SK-MEL-5 (cell line): ENCODE measurements around the gene RASGRP2. TPM values are rescaled to one million over a fixed set of nuclear protein-coding genes. Genes with fewer than 3 reads are reported as not detected.

ENCODE experiments used
- DNase-seq: peaks from one replicate; pipeline ENCODE4 v3.0.0-alpha.2; 2016; ENCODE audit warnings: low read depth, low spot score
- in situ Hi-C: cut with HindIII; loops from 2 replicates; pipeline ENCODE4 v1.10.0; 2016; ENCODE audit warnings: low sequenced_read_pairs, high pct_unique_total_duplicates, low pct_unique_long_range_greater_than_20kb
- total RNA-seq: library from RNA; depleted of rRNA; stranded (reverse); fragments of >200 nt; shearing (Covaris generic); gene quantifications from 2 replicates; pipeline ENCODE4 v1.2.3, GENCODE V29; 2014

RASGRP2 gene
- total RNA-seq, 1 experiment from 2014 or later = not detected

DNA sequence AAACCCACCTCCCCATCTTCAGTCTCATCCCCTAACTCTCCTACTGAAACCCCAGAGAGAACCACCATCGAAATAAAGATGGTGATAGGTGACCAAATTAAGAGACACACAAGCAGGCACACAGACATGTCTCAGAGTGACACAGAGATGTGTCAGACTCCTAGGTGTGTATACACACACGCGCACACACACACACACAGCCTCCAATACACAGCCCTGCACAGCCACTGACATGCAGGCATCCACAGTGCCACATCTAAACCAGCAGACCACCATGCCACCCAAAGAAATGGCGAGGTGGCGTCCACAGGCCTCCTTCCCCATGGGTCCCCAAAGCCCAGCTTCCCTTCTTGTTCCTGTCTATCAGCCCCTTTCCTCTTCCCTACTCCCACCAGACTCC is 48.4 kb downstream of the RASGRP2 start:
- no peak for DNase-seq
- in situ Hi-C loops = no loop called here

DNA sequence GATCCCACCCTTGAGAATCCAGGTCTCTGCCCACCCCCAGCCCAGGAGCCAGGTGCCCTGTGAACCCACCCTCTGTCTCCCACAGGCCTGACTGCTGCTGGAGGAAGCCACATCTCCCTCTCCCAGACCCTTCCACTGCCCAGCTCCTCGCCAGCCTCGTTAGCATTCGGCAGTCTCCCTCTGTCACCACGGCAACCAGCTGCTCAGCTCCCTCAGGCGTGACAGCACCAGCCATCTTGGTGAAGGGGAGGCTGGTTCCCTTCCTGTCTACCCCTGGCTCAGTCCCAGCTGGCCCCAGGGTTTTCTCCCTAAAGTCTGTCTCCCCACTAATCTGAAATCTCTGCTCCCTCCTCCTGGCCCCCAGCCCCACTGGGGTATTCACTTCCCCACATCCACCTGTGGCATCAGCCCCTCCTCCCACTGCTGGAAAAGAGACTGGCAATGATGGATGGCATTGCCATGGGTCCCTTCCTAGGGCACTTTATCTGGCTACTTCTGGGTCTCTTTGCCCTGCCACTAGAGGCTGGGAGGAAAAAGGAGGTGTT is 49.0 kb downstream of the RASGRP2 start:
- in situ Hi-C loops = no loop called here
- DNase-seq = no peak

DNA sequence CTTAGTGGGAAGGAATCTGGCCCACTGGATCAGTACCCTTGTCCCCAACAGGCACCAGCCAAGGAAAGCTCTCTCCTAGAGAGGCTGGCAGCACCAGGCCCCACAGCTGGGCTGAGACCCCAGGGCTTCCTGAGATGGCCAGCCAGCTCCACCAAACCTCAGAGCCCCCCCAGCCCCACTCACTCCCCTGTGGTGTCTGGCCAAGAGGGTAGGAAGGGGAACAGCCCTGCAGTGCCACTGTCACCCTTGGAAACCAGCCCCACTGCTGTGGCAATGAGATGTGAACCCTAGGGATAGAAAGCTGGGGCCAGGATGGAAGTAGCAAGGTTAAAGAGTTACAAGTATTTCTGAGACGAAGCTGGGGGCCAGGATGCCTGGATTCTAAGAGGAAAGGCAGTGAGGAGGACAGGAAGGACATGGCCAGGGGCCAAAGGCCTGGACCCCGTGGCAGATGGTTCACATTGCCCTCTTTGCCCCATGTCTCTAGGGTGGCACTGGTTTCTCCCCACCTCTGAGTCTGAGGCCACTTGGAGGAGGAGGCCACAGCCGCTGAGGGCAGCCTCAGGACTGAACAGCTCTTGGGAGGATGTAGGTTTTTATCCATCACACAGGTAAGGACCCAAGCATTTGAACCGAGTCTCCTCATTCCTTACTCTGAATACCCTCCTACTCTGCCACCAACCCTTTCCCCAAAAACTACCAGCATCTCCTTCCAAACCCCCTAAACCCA is 49.8 kb downstream of the RASGRP2 start:
- DNase-seq = no peak
- in situ Hi-C loops = no loop called here

DNA sequence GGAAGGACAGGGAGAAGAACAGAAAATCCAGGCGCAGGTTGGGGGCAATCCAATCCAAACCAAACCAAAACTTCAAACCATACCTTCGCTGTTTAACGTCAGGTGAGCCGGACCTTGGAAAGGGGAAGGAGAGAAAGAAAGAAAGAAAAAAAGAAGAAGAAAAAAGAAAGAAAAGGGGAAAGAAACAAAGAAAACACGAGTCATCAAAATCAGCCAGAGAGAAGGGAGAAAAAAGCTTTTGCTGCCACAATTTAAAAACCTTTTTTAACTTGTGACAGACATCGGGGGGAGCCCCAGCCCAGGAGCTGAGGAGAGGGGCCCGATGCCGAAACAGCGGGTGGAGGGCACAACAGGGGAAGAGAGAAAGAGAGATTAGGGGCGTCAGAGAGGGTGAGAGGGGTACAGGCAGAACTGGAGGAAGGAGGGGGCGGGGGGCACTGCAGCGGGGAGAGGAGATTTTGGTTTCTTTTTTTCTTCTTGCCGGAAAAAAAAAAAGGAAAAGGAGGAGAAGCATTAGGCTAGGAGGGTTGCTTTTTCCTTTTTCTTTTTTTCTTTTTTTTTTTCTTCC is 51.1 kb downstream of the RASGRP2 start:
- in situ Hi-C loops = no loop called here
- DNase-seq = no peak

DNA sequence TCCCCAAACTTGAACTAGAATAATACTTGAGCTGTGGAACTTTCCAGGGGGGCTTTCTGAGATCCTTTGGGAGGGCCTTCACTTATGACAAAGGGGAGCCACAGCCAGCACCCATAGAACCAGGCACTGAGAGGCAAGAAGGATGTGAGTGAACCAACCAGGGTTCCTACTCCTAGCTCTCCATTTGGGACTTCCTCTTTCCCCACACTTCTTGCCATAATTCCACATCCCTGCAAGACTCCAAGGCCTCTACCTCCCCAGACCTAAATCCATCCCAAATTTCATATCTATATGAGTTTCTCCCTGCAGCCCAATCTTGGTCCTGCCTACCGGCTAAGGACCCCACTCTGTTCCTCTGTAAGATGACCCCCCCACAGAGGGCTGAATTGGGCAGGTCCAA is 52.4 kb downstream of the RASGRP2 start:
- no peak for DNase-seq
- in situ Hi-C loops = no loop called here

DNA sequence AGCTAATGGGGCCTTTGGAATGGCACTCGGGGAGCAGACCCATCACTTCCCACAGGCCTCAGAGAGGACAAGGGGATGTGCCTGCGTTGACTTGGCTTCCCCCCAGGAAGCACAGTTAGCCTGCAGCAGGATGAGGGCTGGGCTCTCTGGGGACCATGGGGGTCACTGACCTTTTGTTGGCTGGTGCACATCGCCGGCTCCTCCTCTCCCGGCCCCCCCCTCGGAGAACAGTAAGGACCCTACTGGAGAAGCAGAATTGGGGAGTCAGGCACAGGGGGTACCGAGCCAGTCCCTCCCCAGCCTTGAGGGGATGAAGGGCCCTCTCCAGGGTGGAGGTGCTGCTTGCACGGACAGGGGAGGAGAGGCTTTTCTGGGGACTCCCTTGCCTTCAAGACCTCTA is 53.7 kb downstream of the RASGRP2 start:
- in situ Hi-C loops = no loop called here
- no peak for DNase-seq

DNA sequence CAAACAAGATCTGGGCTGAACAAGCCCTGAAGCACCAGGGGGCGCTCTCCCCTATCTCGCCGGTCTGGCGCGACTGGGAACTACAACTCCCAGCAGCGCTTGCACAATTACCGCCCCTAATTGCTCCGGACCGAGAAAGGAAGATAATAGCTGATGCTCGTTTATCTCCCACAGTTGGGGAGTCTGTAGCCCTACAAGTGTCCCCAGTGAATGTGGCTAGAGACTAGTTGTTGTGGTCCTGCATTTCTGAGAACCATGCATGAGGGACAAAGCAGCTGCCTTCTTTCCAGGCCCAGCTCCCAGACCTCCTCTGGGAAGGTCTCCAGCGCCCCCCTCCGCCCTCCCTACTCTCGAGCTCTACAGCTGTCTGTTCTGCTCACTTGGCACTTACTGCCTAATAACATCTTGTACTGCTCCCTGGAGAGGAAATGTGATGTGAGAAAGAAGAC is 55.4 kb downstream of the RASGRP2 start:
- in situ Hi-C loops = no loop called here

DNA sequence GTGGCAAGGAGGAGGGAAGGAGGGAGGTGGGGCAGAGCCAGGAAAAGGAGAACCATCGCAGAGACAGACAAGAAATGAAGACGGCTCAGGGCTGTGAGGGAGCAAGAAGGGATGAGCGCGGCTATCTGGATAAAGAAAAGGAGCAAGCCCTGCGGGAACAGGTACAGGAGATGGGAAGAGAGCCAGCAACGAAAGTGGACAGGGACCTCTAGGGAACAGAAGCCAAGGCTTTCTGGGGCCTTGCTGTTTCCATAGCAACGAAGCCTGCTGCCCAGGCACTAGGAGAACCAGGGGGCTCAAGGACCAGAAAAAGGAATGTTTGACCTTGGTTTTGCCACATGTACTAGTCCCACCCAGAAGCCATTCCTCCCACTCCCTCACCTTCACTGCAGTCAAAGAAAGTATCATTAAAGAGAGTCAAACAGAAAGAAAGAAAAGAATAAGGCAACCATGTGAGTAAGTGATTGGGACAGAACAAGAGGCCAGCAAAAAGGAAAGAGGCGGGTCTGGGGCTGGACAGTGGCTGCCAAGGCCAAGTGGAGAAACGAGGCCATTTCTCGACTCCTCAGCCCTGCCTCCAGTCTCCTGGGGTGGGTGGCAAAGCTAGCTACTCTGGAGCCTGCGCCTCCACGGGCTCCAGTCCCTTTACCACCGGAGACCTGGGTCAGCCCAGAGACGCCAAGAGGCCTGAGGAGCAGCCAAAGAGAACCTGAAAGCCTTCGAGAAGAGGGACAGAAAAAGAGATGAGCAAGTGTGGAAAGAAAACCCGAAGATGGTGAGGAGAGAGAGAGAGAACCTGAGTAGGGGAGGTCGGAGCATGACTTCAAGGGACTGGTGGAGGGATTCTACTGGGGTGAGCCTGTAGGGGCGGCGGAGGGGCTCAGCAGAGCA is 56.1 kb downstream of the RASGRP2 start:
- in situ Hi-C loops = no loop called here
- no peak for DNase-seq

More for the DNA sequence above, 55.4 kb downstream of the RASGRP2 start:
- peak; percentile 84 for DNase-seq

DNA sequence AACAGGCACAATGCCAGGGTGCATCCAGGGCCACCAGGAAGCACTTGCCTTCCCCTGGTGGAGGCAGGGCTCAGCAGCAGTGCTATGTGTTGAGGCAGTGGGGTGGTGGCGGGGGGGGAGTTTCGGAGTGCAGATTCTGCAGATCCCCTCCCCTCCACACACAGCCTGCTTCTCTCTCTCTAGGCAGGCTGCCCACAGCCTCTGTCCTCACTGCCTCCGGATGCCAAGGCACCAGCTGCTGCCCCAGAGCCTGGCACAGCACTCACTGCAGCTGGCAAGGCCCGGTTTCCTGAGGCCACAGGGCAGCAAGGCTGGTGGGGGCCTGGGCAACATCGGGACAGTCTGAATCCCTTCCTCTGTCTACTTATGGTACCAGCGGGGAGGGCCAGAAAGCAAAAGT is 56.7 kb downstream of the RASGRP2 start:
- DNase-seq = no peak
- in situ Hi-C loops = no loop called here

DNA sequence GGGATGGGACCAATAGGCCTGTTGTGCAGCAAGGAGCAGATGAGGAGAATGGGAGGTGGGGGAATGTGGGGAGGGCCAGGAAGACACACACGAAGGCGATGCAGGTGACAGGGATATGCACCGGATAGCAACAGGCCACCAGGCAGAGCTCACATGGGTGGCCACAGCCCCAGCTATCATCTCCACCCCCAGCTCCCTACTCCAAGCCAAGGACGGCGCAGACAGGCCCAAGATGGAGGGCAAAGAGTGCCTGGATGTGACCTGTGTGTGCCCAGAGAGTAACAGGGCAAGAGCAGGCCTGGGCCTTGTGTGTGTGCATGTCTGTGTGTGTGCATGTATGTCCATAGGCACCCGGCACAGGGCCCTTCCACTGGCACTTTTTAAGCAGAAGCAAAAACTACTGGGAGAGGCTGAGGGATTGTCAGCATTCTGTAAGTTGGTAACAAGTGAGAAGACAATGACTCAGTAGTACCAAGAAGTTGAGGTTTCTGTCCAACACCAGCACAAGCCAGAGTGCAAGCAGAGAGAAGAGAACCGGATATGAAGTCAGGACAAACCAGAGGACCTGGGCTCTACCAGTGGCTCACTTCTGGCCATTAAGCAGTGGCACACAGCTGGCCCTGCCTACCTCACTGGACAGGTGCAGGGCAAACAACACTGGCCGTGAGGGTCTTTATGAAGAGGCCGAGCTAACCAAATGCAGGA is 57.3 kb downstream of the RASGRP2 start:
- in situ Hi-C loops = no loop called here
- no peak for DNase-seq

DNA sequence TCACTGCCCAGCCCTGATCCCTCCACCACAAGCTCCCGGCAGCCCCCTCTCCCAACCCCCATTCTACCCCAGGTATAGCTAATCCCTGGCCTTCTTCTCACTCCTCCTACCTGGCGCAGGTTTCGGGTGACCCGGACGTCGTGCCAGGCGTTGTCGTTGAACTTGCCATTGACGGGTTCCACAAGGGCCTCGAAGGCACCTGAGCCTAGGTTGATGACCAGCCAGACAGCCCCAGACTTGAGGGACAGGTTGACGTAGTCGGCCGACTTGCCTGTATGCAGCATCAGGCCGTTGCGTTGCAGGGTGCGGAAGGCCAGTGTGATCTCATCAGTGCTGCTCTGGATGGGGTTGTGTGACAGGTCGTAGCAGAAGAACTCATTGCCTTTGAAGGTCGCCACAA is 58.4 kb downstream of the RASGRP2 start:
- no peak for DNase-seq
- in situ Hi-C loops = no loop called here

DNA sequence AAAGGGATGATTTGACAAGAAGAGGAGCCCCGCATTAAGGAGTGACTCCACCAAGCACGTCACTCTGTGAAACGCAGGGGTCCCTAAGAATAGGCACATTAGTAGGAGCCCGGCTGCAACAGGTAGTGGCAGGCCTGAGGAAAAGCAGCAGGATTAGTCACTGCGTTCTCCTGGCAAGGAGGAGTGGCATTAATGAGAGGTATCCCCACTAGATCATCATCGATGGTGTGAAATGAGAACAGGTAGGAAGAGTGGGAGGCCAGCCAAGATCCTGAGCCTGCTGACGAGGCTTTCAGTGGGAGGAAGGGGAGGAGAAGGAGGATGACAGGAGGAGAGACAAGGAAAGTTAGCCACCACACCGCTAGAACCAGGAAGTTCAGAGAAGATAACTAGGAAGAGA is 59.6 kb downstream of the RASGRP2 start:
- in situ Hi-C loops = no loop called here

DNA sequence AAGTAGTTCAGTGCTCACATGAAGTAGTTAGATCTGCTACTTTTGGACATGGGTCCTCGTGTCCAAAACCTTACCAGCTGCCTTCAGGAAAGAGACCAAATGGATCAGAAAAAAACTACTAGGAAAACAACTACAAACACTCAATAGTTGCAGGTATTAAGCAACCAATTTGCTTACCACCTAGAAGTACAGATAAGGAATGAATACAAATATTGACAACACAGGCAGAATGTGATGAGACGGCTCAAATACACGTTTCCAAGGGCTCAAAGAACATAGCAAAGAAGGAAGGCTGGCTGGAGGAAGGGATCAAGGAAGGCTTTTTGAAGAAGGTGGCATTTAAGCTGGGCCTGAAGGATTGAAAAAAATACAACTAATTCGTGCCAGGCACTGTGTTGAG is 62.8 kb downstream of the RASGRP2 start:
- in situ Hi-C loops = no loop called here
- DNase-seq = no peak

More for the DNA sequence above, 59.6 kb downstream of the RASGRP2 start:
- DNase-seq = no peak

DNA sequence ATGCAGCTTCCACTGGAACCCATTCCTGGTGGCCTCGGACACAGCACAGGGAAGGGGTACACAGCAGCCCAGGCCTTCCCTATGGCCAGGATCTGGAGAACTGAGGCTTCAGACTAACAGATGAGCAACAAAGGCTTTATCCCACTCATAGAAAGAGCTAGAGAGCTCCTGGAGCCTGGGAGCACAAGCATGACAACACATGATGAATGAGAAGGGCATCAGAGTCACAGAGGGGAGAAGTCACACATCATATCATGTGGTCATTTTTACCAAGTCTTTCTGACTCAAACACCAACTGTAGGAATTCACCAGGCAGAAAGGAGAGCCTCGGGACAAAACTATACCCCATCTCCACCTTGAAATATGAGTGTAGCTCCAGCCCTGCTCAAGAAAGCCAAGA is 64.1 kb downstream of the RASGRP2 start:
- peak; percentile 8 for DNase-seq
- in situ Hi-C loops = no loop called here

DNA sequence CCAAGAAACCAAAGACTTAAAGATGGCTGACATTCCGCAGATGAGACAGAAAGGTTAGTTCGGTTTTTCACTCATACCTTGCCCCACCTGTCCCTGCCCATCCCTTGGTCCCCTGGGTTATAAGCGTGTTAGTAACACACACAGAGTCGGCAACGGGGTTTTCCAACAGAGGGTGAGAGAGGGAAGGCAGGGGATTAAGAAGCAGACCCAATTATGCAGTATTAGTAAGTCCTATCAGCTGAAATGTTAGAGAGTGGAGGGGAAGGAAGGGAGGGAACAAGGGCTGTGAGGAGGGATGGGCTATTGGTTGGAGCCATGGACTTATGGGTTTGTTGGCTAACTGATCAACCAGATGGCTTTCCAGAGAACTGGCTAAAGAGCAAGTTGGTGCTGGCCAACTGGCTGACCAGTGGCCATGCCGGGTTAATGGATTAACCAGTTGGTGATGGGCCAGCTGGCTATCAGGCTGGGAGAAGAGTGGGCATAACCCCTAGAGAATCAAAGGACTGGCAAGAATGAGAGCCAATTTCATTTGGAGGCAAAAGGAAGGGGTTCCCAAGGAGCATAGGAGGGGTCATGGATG is 66.4 kb downstream of the RASGRP2 start:
- no peak for DNase-seq
- in situ Hi-C loops = no loop called here
